Measurements from ENCODE around the gene TMEM185A. TPM values are rescaled to one million over a fixed set of nuclear protein-coding genes. Genes with fewer than 3 reads are reported as not detected.

TMEM185A gene
- total RNA-seq, 3 donors from 2014 or later (not counting 1 experiment from before 2014, with no cell fraction given) = 15.1 to 29.6 (median 26.6) TPM

- Mint-ChIP-seq H3K4me3 (no peak overlapping the region), H3K4me1 (no peaks in the 10 kb centered on the region), H3K27ac (no peak overlapping the region), H3K36me3 (no peaks in the 10 kb centered on the region), H3K9me3 (no peaks in the 10 kb centered on the region), H3K27me3 (ENCODE audit: low read depth in 2 of 2) (peaks cover 10 to 22% of the 10 kb centered on the region in 2 donors)
- DNase-seq (no peak), ATAC-seq (no peak)
- intact Hi-C loops (cut with micrococcal nuclease) = no loop called here
- WGBS (ENCODE audit: insufficient coverage) = 86% methylated on average over 3 of the region's 3 CpGs
- H3K27me3 ChIP-seq (ENCODE audit: control insufficient read depth, insufficient read depth, low read length) = peaks cover 2% of the 10 kb centered on the region
- H3K36me3 ChIP-seq (ENCODE audit: control insufficient read depth, insufficient read depth, low read length) = no peaks in the 10 kb centered on the region
- no peaks in the 10 kb centered on the region for H3K9me3 ChIP-seq (ENCODE audit: control insufficient read depth, insufficient read depth, low read length)
- no peaks in the 10 kb centered on the region for H3K4me1 ChIP-seq (ENCODE audit: control insufficient read depth, insufficient read depth, low read length)
- no peak overlapping the region for H3K4me3 ChIP-seq (ENCODE audit: low read length)
- TF ChIP-seq, protein P1, sequence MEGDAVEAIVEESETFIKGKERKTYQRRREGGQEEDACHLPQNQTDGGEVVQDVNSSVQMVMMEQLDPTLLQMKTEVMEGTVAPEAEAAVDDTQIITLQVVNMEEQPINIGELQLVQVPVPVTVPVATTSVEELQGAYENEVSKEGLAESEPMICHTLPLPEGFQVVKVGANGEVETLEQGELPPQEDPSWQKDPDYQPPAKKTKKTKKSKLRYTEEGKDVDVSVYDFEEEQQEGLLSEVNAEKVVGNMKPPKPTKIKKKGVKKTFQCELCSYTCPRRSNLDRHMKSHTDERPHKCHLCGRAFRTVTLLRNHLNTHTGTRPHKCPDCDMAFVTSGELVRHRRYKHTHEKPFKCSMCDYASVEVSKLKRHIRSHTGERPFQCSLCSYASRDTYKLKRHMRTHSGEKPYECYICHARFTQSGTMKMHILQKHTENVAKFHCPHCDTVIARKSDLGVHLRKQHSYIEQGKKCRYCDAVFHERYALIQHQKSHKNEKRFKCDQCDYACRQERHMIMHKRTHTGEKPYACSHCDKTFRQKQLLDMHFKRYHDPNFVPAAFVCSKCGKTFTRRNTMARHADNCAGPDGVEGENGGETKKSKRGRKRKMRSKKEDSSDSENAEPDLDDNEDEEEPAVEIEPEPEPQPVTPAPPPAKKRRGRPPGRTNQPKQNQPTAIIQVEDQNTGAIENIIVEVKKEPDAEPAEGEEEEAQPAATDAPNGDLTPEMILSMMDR (IDR thresholded peaks at IDR 0.05) = no peak
- no peak overlapping the region for H3K27ac ChIP-seq (ENCODE audit: low read length)
These were observed 8.0 kb upstream of the TMEM185A start for GRCh38 chrX:149639568-149639967.

DNA sequence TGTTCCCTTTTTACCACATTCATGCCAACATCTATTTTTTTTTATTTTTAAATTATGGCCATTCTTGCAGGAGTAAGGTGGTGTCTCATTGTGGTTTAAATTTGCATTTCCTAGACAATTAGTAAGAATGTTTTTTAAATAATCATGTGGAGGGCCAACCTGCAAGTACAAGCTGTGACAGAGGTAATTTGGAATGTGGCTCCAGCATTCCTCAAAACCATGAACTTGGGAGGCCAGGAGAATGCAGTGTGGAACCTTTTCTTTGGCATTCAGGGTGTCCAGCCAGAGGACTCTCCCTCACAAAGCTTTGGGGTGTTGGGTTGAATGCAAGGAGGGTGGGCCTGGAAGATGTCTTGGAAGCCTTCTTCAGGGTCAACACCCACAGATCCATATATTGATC, 7.3 kb upstream of the TMEM185A start:
- Mint-ChIP-seq H3K36me3 (no peaks in the 10 kb centered on the region), H3K9me3 (no peaks in the 10 kb centered on the region), H3K27me3 (ENCODE audit: low read depth in 2 of 2) (peaks cover 11 to 17% of the 10 kb centered on the region in 2 donors), H3K27ac (no peak overlapping the region), H3K4me1 (no peaks in the 10 kb centered on the region), H3K4me3 (no peak overlapping the region)
- Histone ChIP-seq H3K27ac (ENCODE audit: low read length) (no peak overlapping the region), H3K4me3 (ENCODE audit: low read length) (no peak overlapping the region), H3K9me3 (ENCODE audit: control insufficient read depth, insufficient read depth, low read length) (no peaks in the 10 kb centered on the region), H3K27me3 (ENCODE audit: control insufficient read depth, insufficient read depth, low read length) (peaks cover 2% of the 10 kb centered on the region), H3K36me3 (ENCODE audit: control insufficient read depth, insufficient read depth, low read length) (no peaks in the 10 kb centered on the region), H3K4me1 (ENCODE audit: control insufficient read depth, insufficient read depth, low read length) (no peaks in the 10 kb centered on the region)
- DNase-seq (no peak), ATAC-seq (no peak)
- intact Hi-C loops (cut with micrococcal nuclease) = no loop called here
- TF ChIP-seq, protein P1 (IDR thresholded peaks at IDR 0.05) = no peak

- Histone ChIP-seq H3K36me3 (ENCODE audit: control insufficient read depth, insufficient read depth, low read length) (no peaks in the 10 kb centered on the region), H3K4me1 (ENCODE audit: control insufficient read depth, insufficient read depth, low read length) (peaks cover 16% of the 10 kb centered on the region), H3K9me3 (ENCODE audit: control insufficient read depth, insufficient read depth, low read length) (no peaks in the 10 kb centered on the region), H3K27ac (ENCODE audit: low read length) (no peak overlapping the region), H3K27me3 (ENCODE audit: control insufficient read depth, insufficient read depth, low read length) (no peaks in the 10 kb centered on the region), H3K4me3 (ENCODE audit: low read length) (no peak overlapping the region)
- Mint-ChIP-seq H3K4me3 (no peak overlapping the region), H3K36me3 (no peaks in the 10 kb centered on the region), H3K27ac (no peak overlapping the region), H3K9me3 (no peaks in the 10 kb centered on the region), H3K4me1 (peaks cover 27 to 28% of the 10 kb centered on the region in 2 donors), H3K27me3 (ENCODE audit: low read depth in 2 of 2) (peaks cover 5 to 8% of the 10 kb centered on the region in 2 donors)
- intact Hi-C loops (cut with micrococcal nuclease) = loop anchor here (5.0 kb wide), 1 partner anchor 121 kb away; no protein-coding TSS in a partner anchor
- TF ChIP-seq, protein P1 (IDR thresholded peaks at IDR 0.05) = no peak
- ATAC-seq = no peak
- DNase-seq = no peak
These were observed 1.9 kb upstream of the TMEM185A start for GRCh38 chrX:149633511-149633910.

GRCh38 chrX:149630681-149631233, 835 bp downstream of the TMEM185A start:
- intact Hi-C loops (cut with micrococcal nuclease) = loop anchor here (5.0 kb wide), 1 partner anchor 118 kb away; no protein-coding TSS in a partner anchor

More at GRCh38 chrX:149630681-149631233, 835 bp downstream of the TMEM185A start:
- WGBS (ENCODE audit: insufficient coverage) = 12% methylated on average over 15 of the region's 16 CpGs
- Histone ChIP-seq H3K4me1 (ENCODE audit: control insufficient read depth, insufficient read depth, low read length) (peaks cover 16% of the 10 kb centered on the region), H3K4me3 (ENCODE audit: low read length) (peak overlapping the region; percentile 55), H3K27ac (ENCODE audit: low read length) (no peak overlapping the region), H3K36me3 (ENCODE audit: control insufficient read depth, insufficient read depth, low read length) (no peaks in the 10 kb centered on the region), H3K9me3 (ENCODE audit: control insufficient read depth, insufficient read depth, low read length) (no peaks in the 10 kb centered on the region), H3K27me3 (ENCODE audit: control insufficient read depth, insufficient read depth, low read length) (no peaks in the 10 kb centered on the region)
- no peak for DNase-seq
- H3K27ac Mint-ChIP-seq = peak overlapping the region; percentile 39 to 88
- TF ChIP-seq, protein P1 (IDR thresholded peaks at IDR 0.05) = no peak
- peaks cover 0 to 8% of the 10 kb centered on the region in 2 donors for H3K27me3 Mint-ChIP-seq (ENCODE audit: low read depth in 2 of 2)
- ATAC-seq = peak in 1 of 3 donors; percentile 18
- peak overlapping the region; percentile 84 for H3K4me3 Mint-ChIP-seq
- H3K4me1 Mint-ChIP-seq = peaks cover 38 to 41% of the 10 kb centered on the region in 2 donors
- no peaks in the 10 kb centered on the region for H3K36me3 Mint-ChIP-seq
- H3K9me3 Mint-ChIP-seq = no peaks in the 10 kb centered on the region
